ENCODE results near the gene CHMP3. TPM values are rescaled to one million over a fixed set of nuclear protein-coding genes. Genes with fewer than 3 reads are reported as not detected.
A peak's percentile ranks its signal among the peaks of the same experiment; 100 is the strongest.

CHMP3 gene
- total RNA-seq, 4 donors from 2014 or later: 104 to 139 (median 122) TPM

GRCh38 chr2:86519349-86519748 is 43.9 kb downstream of the CHMP3 start:
- no peaks in the 10 kb centered on the region for H3K9me3 ChIP-seq
- H3K4me3 ChIP-seq: no peak overlapping the region
- TF ChIP-seq POLR2A (IDR thresholded peaks at IDR 0.05): no peak
- H3K4me1 ChIP-seq: no peaks in the 10 kb centered on the region
- no peak overlapping the region for H3K27ac ChIP-seq
- no peaks in the 10 kb centered on the region for H3K27me3 ChIP-seq
- H3K36me3 ChIP-seq: no peaks in the 10 kb centered on the region
- no peak for DNase-seq

DNA sequence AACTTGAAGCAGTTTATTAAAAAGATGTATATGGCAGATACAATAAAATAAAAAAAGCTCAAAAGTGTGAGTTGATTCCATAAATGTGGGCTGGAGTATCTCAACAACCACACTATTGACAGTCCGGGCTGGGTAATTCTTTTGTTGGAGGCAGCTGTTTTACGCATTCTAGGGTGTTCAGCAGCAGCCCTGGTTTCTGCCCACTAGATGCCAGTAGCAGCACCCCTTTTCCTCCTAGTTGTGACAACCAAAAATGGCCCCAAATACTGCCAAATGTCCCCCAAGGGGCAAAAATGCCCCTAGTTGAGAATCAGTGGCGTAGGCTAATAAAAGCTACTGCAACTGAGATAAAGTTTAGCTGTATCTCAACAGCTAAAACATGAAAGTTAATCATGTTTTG is 44.8 kb downstream of the CHMP3 start:
- Histone ChIP-seq H3K9me3 (no peaks in the 10 kb centered on the region), H3K27ac (no peak overlapping the region), H3K36me3 (no peaks in the 10 kb centered on the region), H3K4me3 (no peak overlapping the region), H3K27me3 (no peaks in the 10 kb centered on the region), H3K4me1 (no peaks in the 10 kb centered on the region)
- TF ChIP-seq CTCF (IDR thresholded peaks at IDR 0.05) (peak in 4 of 6 experiments; percentile 22 to 57 (median 40)), POLR2A (IDR thresholded peaks at IDR 0.05) (no peak)
- no peak for DNase-seq

DNA sequence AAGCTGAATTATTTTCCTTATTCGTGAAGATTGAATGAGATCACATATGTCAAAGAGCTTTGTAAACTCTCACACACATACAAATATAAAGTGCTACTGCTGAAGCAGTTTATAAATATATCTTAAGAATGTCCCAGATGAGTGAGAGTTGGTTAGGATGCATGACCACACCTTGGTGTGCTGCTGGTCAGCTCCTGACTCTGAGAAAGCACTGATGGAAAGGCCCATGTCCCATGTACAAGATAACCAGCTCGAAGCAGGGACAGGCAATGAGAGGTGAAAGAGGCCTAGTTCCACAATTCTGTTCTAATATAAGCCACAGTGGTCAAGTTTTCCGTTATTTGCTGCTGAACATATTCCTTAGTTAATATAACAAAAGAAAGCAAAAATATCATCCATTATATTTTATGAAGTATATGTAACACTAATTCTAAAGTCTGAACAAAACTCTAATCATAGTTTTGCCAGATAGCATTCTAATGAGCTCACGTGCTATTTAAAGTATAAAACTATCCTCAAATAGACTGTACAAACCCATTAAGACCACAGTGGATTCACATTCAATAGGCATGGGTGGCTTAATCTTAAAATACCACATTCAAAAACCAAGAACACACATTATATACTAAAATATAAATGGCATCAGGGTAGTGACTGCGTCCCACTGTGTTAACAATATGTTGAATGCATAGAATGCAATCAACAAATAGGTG is 49.1 kb downstream of the CHMP3 start:
- no peak overlapping the region for H3K27ac ChIP-seq
- no peak for TF ChIP-seq CTCF (IDR thresholded peaks at IDR 0.05)
- no peak for TF ChIP-seq POLR2A (IDR thresholded peaks at IDR 0.05)

GRCh38 chr2:86512892-86513291 is 50.4 kb downstream of the CHMP3 start:
- H3K36me3 ChIP-seq: peaks cover 0 to 28% (median 0%) of the 10 kb centered on the region in 3 donors
- no peak for DNase-seq
- H3K4me3 ChIP-seq: no peak overlapping the region
- no peaks in the 10 kb centered on the region for H3K9me3 ChIP-seq
- no peaks in the 10 kb centered on the region for H3K4me1 ChIP-seq
- H3K27me3 ChIP-seq: no peaks in the 10 kb centered on the region
- no peak overlapping the region for H3K27ac ChIP-seq
- TF ChIP-seq POLR2A (IDR thresholded peaks at IDR 0.05) (no peak), CTCF (IDR thresholded peaks at IDR 0.05) (no peak)

More for the DNA sequence above, 49.1 kb downstream of the CHMP3 start:
- DNase-seq: no peak
- H3K4me1 ChIP-seq: no peaks in the 10 kb centered on the region
- no peak overlapping the region for H3K4me3 ChIP-seq
- H3K27me3 ChIP-seq: no peaks in the 10 kb centered on the region
- peaks cover 0 to 16% (median 0%) of the 10 kb centered on the region in 3 donors for H3K36me3 ChIP-seq
- H3K9me3 ChIP-seq: no peaks in the 10 kb centered on the region

- TF ChIP-seq POLR2A (IDR thresholded peaks at IDR 0.05): no peak
- TF ChIP-seq CTCF (IDR thresholded peaks at IDR 0.05): no peak
- Histone ChIP-seq H3K27me3 (no peaks in the 10 kb centered on the region), H3K9me3 (no peaks in the 10 kb centered on the region), H3K4me3 (no peak overlapping the region), H3K27ac (no peak overlapping the region), H3K36me3 (peaks cover 0 to 36% (median 0%) of the 10 kb centered on the region in 3 donors), H3K4me1 (no peaks in the 10 kb centered on the region)
- no peak for DNase-seq
Measured at GRCh38 chr2:86512034-86512433, 51.2 kb downstream of the CHMP3 start.

- H3K36me3 ChIP-seq: peaks cover 0 to 48% (median 0%) of the 10 kb centered on the region in 3 donors
- TF ChIP-seq POLR2A (IDR thresholded peaks at IDR 0.05) (no peak), CTCF (IDR thresholded peaks at IDR 0.05) (no peak)
- H3K27ac ChIP-seq: no peak overlapping the region
- no peak for DNase-seq
- no peaks in the 10 kb centered on the region for H3K9me3 ChIP-seq
- no peak overlapping the region for H3K4me3 ChIP-seq
- H3K27me3 ChIP-seq: no peaks in the 10 kb centered on the region
- H3K4me1 ChIP-seq: no peaks in the 10 kb centered on the region
Measured at GRCh38 chr2:86510436-86510933, 52.8 kb downstream of the CHMP3 start.

All from Peyer's patch (tissue), 4 donors.